Spleen (tissue), 7 donors: ENCODE data around the gene LCP2.
A peak's percentile ranks its signal among the peaks of the same experiment; 100 is the strongest.

Experiments
- POLR2A ChIP-seq, 3 donors: fragments of 450-650 bp; IDR thresholded peaks; one replicate each; pipeline ENCODE4 v1.5.1; 2017; ENCODE audit warnings: antibody characterized with exemption in 3 of 3, mild to moderate bottlenecking in 1 of 3
- POLR2AphosphoS5 ChIP-seq, 3 donors: sonication (generic); formaldehyde crosslinking; IDR thresholded peaks; one replicate each; pipeline ENCODE4 v1.5.1; 2017; ENCODE audit warnings: antibody characterized with exemption in 3 of 3
- TF ChIP-seq, protein P1 (sequence below), 11 experiments: fragments of 200-600 bp in 7 of 11; fragments of 450-650 bp in 4 of 11; sonication (generic) in 4 of 11; IDR thresholded peaks in 8 of 11; conservative IDR thresholded peaks in 3 of 11; 1 replicate in 7 of 11; 2 replicates in 4 of 11; pipeline versions ENCODE4 v1.4.0 to v1.8.0; 2016 to 2021; ENCODE audit warnings: antibody characterized with exemption in 11 of 11, inconsistent platforms in 4 of 11, mild to moderate bottlenecking in 1 of 11
- donor health status: DM: no; HTN: no; CAD: no; lungs with moderate emphysema.
- donor health status: DM: no; HTN: no; CAD: no.
- donor health status: DM: no; HTN: no; CAD: no.

- TF ChIP-seq POLR2A (IDR thresholded peaks at IDR 0.05): no peak
- TF ChIP-seq, protein P1, sequence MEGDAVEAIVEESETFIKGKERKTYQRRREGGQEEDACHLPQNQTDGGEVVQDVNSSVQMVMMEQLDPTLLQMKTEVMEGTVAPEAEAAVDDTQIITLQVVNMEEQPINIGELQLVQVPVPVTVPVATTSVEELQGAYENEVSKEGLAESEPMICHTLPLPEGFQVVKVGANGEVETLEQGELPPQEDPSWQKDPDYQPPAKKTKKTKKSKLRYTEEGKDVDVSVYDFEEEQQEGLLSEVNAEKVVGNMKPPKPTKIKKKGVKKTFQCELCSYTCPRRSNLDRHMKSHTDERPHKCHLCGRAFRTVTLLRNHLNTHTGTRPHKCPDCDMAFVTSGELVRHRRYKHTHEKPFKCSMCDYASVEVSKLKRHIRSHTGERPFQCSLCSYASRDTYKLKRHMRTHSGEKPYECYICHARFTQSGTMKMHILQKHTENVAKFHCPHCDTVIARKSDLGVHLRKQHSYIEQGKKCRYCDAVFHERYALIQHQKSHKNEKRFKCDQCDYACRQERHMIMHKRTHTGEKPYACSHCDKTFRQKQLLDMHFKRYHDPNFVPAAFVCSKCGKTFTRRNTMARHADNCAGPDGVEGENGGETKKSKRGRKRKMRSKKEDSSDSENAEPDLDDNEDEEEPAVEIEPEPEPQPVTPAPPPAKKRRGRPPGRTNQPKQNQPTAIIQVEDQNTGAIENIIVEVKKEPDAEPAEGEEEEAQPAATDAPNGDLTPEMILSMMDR (IDR thresholded peaks at IDR 0.05 in 8 of 11, conservative IDR thresholded peaks at IDR 0.05 in 3 of 11): no peak
- peak; percentile 25 to 72 (median 70) for TF ChIP-seq POLR2AphosphoS5 (IDR thresholded peaks at IDR 0.05)
These were observed 7.8 kb downstream of the LCP2 start for GRCh38 chr5:170289764-170290163.
